GM18520 (cell line): Measurements from ENCODE around the gene GPSM1.

ENCODE experiments used
- ATAC-seq: cut with Tn5 transposase; IDR thresholded peaks from one replicate; pipeline ENCODE4 v1.9.1; 2021; ENCODE audit not compliant: unreplicated experiment

GPSM1 gene

GRCh38 chr9:136373300-136374182 lies 46.2 kb downstream of the GPSM1 start, which contains the start of gene CARD9:
Gene CARD9, minus strand, starts transcription at chr9:136373669. Its CDS starts 1,591 bp downstream, at chr9:136372078.
- no peak for ATAC-seq

GRCh38 chr9:136374183-136374575 lies 46.8 kb downstream of the GPSM1 start:
- ATAC-seq: no peak

- ATAC-seq: no peak
Measured at GRCh38 chr9:136375096-136375495, 47.8 kb downstream of the GPSM1 start.

- ATAC-seq: no peak
Measured at GRCh38 chr9:136376457-136376856, 49.1 kb downstream of the GPSM1 start.

- no peak for ATAC-seq
Measured at GRCh38 chr9:136377341-136378169, 50.2 kb downstream of the GPSM1 start.

- no peak for ATAC-seq
Measured at GRCh38 chr9:136378170-136379002, 51.0 kb downstream of the GPSM1 start.

GRCh38 chr9:136379003-136379287 lies 51.6 kb downstream of the GPSM1 start:
- ATAC-seq: no peak

GRCh38 chr9:136379401-136379800 lies 52.1 kb downstream of the GPSM1 start:
- ATAC-seq: no peak

- no peak for ATAC-seq
Measured at GRCh38 chr9:136379891-136380290, 52.6 kb downstream of the GPSM1 start.

- no peak for ATAC-seq
Measured at GRCh38 chr9:136380381-136380780, 53.0 kb downstream of the GPSM1 start.

- ATAC-seq: no peak
Measured at GRCh38 chr9:136381311-136381710, 54.0 kb downstream of the GPSM1 start.

GRCh38 chr9:136381966-136382513 lies 54.7 kb downstream of the GPSM1 start:
- ATAC-seq: no peak

GRCh38 chr9:136383436-136383835 lies 56.1 kb downstream of the GPSM1 start:
- ATAC-seq: no peak

- ATAC-seq: no peak
Measured at GRCh38 chr9:136385015-136385414, 57.7 kb downstream of the GPSM1 start.

- no peak for ATAC-seq
Measured at GRCh38 chr9:136386018-136386417, 58.7 kb downstream of the GPSM1 start.

- ATAC-seq: no peak
Measured at GRCh38 chr9:136387217-136387616, 59.9 kb downstream of the GPSM1 start.

GRCh38 chr9:136389396-136389795 lies 62.1 kb downstream of the GPSM1 start:
- ATAC-seq: no peak

- no peak for ATAC-seq
Measured at GRCh38 chr9:136391737-136392537, 64.6 kb downstream of the GPSM1 start.

- no peak for ATAC-seq
Measured at GRCh38 chr9:136392538-136393449, 65.5 kb downstream of the GPSM1 start.
